Activated T-cell treated with anti-CD3 and anti-CD28 coated beads, Interleukin-2, amount 50 U/mL, for 4 hours (primary cell): ENCODE measurements around the gene TUBB2B. TPM values are rescaled to one million over a fixed set of nuclear protein-coding genes. Genes with fewer than 3 reads are reported as not detected.

Experiments
- ATAC-seq, 2 donors: fragments of 200-7000 bp; cut with Tn5 transposase; one replicate each; pipeline ENCODE4 v1.10.0; 2021
- DNase-seq: peaks from one replicate; pipeline ENCODE4 v3.0.0-alpha.2; 2020
- H3K27me3 Mint-ChIP-seq: one replicate; pipeline ENCODE4 v1.8.0; 2021; ENCODE audit warnings: low read depth, mixed read lengths
- H3K36me3 Mint-ChIP-seq: one replicate; pipeline ENCODE4 v1.8.0; 2022; ENCODE audit warnings: mixed read lengths; ENCODE audit not compliant: insufficient read depth
- H3K4me1 Mint-ChIP-seq: one replicate; pipeline ENCODE4 v1.8.0; 2021; ENCODE audit warnings: low read depth, mixed read lengths
- H3K4me3 Mint-ChIP-seq: one replicate; pipeline ENCODE4 v1.8.0; 2021; ENCODE audit warnings: mild to moderate bottlenecking, moderate library complexity, mixed read lengths
- H3K9me3 Mint-ChIP-seq: one replicate; pipeline ENCODE4 v1.8.0; 2021; ENCODE audit warnings: mixed read lengths
- total RNA-seq, 3 donors: library from RNA; stranded (reverse); gene quantifications; one replicate each; pipeline ENCODE4 v1.2.1, GENCODE V29; 2021

Gene TUBB2B
- under 1 TPM; 0.42 to 0.73 (median 0.61) TPM for total RNA-seq

DNA sequence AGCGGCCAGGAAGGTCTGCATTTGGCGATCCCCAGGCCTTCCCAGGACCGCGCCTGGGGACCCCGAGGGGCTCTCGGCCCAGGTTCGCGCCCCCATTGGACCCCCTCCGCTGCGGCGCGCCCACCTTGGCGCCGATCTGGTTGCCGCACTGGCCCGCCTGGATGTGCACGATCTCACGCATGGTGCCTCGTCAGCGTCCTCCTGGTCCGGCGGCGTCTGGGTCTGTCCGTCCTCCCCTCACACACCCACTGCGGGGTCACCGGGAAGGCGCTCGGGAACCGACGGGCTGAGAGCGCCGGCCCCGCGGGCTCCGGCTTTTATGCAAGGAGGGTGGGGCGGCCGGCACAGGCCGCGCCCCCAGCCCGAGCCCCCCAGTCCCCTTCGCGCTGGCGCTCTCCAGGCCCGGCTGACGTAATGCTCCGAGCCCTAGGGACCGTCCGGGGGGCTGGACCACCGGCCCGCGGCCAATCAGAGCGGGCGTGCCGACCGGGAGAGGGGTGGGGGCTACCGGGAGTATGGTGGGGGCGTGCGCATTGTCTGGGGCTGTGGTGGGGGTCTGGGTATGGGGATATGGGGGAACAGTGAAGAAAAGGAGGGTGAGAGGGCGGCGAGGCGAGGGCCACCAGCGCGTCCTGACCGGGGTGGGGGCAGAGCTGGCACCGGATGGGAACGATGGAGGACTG lies at the start of gene TUBB2B:
TUBB2B (minus strand) TSS at position 291 of the 683 bp plus-strand sequence; CDS start at position 181, 110 bp downstream.
- Mint-ChIP-seq H3K4me1 (peaks cover 38% of the 10 kb centered on the region), H3K27me3 (peaks cover 68% of the 10 kb centered on the region), H3K9me3 (no peaks in the 10 kb centered on the region), H3K36me3 (no peaks in the 10 kb centered on the region), H3K4me3 (peak within 1 kb of the TSS; percentile 68)
- DNase-seq (no peak), ATAC-seq (peak; percentile 10 to 15)

DNA sequence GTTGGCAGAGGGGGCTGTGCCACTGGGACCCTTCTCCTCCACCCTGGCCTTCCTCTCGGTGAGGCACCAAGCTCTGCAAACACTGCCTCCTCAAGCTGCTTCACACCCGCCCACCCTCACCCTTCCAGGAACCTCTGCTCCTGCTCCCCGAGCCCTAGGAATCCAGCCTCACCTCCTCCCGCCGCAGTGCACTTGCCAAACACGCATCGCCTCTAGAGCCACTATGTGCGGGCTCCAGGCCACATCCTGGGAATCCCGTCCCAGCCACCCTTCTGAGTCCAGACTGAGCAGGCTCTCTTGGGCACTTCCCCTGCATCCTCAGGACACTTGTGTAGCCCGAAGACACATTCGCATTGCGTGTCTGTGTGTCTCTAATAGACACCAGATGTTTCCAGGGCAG lies 49.8 kb upstream of the TUBB2B start:
- H3K4me1 Mint-ChIP-seq: peaks cover 9% of the 10 kb centered on the region
- H3K4me3 Mint-ChIP-seq: no peak overlapping the region
- H3K36me3 Mint-ChIP-seq: peaks cover 3% of the 10 kb centered on the region
- H3K27me3 Mint-ChIP-seq: no peaks in the 10 kb centered on the region
- DNase-seq (no peak), ATAC-seq (no peak)
- H3K9me3 Mint-ChIP-seq: no peaks in the 10 kb centered on the region

GRCh38 chr6:3276174-3277167 lies 49.0 kb upstream of the TUBB2B start:
- Mint-ChIP-seq H3K27me3 (no peaks in the 10 kb centered on the region), H3K36me3 (peaks cover 10% of the 10 kb centered on the region)
- no peak for DNase-seq

GRCh38 chr6:3273707-3274521 lies 46.5 kb upstream of the TUBB2B start:
- H3K4me3 Mint-ChIP-seq: no peak overlapping the region
- no peak for ATAC-seq
- H3K9me3 Mint-ChIP-seq: no peaks in the 10 kb centered on the region
- H3K4me1 Mint-ChIP-seq: peaks cover 8% of the 10 kb centered on the region
- no peak for DNase-seq
- H3K36me3 Mint-ChIP-seq: peaks cover 26% of the 10 kb centered on the region
- no peaks in the 10 kb centered on the region for H3K27me3 Mint-ChIP-seq

More at GRCh38 chr6:3276174-3277167, 49.0 kb upstream of the TUBB2B start:
- no peaks in the 10 kb centered on the region for H3K9me3 Mint-ChIP-seq
- no peak for ATAC-seq
- peaks cover 9% of the 10 kb centered on the region for H3K4me1 Mint-ChIP-seq
- no peak overlapping the region for H3K4me3 Mint-ChIP-seq

- Mint-ChIP-seq H3K27me3 (no peaks in the 10 kb centered on the region), H3K9me3 (no peaks in the 10 kb centered on the region), H3K36me3 (peaks cover 34% of the 10 kb centered on the region), H3K4me1 (peaks cover 8% of the 10 kb centered on the region), H3K4me3 (no peak overlapping the region)
- no peak for DNase-seq
- no peak for ATAC-seq
Observed at GRCh38 chr6:3272911-3273547, 45.6 kb upstream of the TUBB2B start.

DNA sequence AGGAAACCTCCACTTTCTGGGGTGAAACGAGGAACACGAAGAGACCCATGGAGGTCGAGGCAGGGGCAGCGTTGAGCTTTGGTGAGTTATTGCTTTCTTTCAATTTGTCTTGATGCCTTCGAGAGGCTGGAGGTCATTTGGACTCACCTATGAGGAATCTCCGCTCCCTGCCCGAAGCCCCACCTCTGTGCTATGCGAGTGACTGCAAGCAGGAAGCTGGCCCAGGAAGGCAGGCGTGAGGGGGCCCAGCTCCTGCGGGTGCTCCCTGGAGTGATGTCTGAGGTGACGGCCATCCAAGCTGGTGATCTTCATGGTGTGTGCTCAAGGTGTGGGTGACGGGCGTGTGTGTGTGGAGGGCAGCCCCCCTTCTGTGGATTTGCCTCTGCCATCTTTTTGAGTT lies 44.3 kb upstream of the TUBB2B start:
- Mint-ChIP-seq H3K9me3 (no peaks in the 10 kb centered on the region), H3K4me3 (no peak overlapping the region), H3K27me3 (no peaks in the 10 kb centered on the region), H3K4me1 (peaks cover 13% of the 10 kb centered on the region), H3K36me3 (peaks cover 38% of the 10 kb centered on the region)
- no peak for ATAC-seq
- DNase-seq: no peak

GRCh38 chr6:3270258-3270657 lies 42.8 kb upstream of the TUBB2B start:
- Mint-ChIP-seq H3K4me1 (peaks cover 16% of the 10 kb centered on the region), H3K27me3 (no peaks in the 10 kb centered on the region), H3K36me3 (peaks cover 42% of the 10 kb centered on the region), H3K9me3 (no peaks in the 10 kb centered on the region), H3K4me3 (no peak overlapping the region)
- no peak for ATAC-seq
- no peak for DNase-seq

DNA sequence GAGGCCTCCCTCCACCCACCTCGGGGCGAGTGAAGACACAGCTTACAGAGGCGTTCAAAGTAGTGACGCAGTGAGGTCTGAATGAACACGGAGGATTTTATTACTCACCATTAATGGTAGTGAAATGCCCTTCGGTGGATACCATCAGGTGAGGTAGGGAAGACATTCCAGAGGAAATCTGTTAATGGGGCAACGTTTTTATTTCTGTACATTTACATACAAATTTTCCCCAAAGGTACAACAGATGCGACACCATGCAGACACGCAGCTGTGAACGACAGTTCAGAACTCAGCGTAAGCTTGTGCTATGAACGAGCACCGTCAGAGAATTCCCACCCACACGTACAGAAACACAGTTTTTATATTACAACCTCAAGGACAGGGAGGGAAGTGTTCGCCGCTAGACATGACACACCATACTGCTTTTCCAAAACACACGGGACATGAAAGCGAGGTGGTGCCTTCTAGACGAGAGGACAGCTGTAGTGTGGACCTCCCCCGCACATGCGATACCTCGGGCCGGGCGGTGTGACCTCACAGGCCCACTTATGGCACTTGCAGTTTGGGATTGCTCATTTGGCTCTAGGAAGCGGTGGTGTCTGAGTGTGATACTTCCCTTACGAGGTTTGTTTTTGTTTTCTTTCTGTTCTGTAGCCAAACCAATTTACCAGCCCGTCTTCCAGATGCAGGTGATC lies 42.0 kb upstream of the TUBB2B start:
- Mint-ChIP-seq H3K4me1 (peaks cover 22% of the 10 kb centered on the region), H3K36me3 (peaks cover 48% of the 10 kb centered on the region), H3K4me3 (no peak overlapping the region), H3K9me3 (no peaks in the 10 kb centered on the region), H3K27me3 (no peaks in the 10 kb centered on the region)
- ATAC-seq: peak in 1 of 2 donors; percentile 34
- DNase-seq: no peak

GRCh38 chr6:3268680-3269079 lies 41.2 kb upstream of the TUBB2B start:
- no peak for ATAC-seq
- no peak for DNase-seq
- no peaks in the 10 kb centered on the region for H3K9me3 Mint-ChIP-seq
- H3K4me1 Mint-ChIP-seq: peaks cover 26% of the 10 kb centered on the region
- H3K27me3 Mint-ChIP-seq: no peaks in the 10 kb centered on the region
- no peak overlapping the region for H3K4me3 Mint-ChIP-seq
- peaks cover 48% of the 10 kb centered on the region for H3K36me3 Mint-ChIP-seq

GRCh38 chr6:3267162-3267561 lies 39.7 kb upstream of the TUBB2B start:
- Mint-ChIP-seq H3K9me3 (no peaks in the 10 kb centered on the region), H3K4me1 (peaks cover 38% of the 10 kb centered on the region), H3K4me3 (no peak overlapping the region), H3K27me3 (no peaks in the 10 kb centered on the region), H3K36me3 (peaks cover 52% of the 10 kb centered on the region)
- no peak for DNase-seq
- ATAC-seq: no peak

GRCh38 chr6:3266170-3266569 lies 38.7 kb upstream of the TUBB2B start:
- no peak for DNase-seq
- peaks cover 48% of the 10 kb centered on the region for H3K4me1 Mint-ChIP-seq
- H3K4me3 Mint-ChIP-seq: no peak overlapping the region
- no peaks in the 10 kb centered on the region for H3K9me3 Mint-ChIP-seq
- no peak for ATAC-seq
- peaks cover 44% of the 10 kb centered on the region for H3K36me3 Mint-ChIP-seq
- no peaks in the 10 kb centered on the region for H3K27me3 Mint-ChIP-seq

DNA sequence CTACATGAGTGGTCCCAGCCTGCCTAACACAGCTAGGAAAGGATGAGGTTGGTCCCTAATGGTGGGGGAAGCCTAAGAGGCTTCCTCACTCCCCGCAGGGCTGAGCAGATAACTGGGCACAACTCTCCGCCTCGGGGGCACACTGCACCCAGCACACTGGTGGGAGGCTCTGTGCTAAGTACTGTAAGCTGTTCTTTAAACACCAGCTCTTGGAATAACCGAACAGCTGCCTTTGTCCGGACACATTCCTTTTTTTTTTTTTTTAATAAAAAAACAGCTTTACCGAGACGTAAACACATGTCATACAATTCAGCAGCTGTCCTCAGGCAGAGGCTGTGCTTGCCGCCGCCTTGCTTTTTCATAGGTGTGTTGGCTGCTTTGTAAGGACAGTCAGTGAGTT lies 38.2 kb upstream of the TUBB2B start:
- no peaks in the 10 kb centered on the region for H3K27me3 Mint-ChIP-seq
- no peak overlapping the region for H3K4me3 Mint-ChIP-seq
- H3K4me1 Mint-ChIP-seq: peaks cover 53% of the 10 kb centered on the region
- H3K36me3 Mint-ChIP-seq: peaks cover 44% of the 10 kb centered on the region
- DNase-seq (no peak), ATAC-seq (no peak)
- H3K9me3 Mint-ChIP-seq: no peaks in the 10 kb centered on the region

DNA sequence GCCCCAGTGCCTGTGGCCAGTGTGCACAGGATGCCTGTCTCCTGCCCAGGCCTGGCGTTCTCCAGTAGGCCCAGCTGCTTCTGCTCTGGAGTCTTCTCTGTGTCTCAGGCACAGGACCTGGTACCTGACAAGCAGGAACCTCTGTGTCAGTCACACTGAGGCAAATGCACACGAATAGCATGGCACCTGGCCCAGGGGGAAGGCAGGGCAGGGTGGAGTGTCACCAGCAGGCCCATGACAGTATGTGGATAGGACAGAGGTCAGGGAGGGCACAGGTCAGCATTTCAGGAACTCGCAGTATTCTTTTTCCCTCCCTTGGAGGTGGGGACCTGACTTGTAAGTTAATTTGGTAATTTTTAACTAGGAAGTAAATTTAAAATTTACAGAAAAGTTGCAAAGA lies 36.9 kb upstream of the TUBB2B start:
- Mint-ChIP-seq H3K36me3 (peaks cover 35% of the 10 kb centered on the region), H3K27me3 (no peaks in the 10 kb centered on the region), H3K4me3 (no peak overlapping the region), H3K4me1 (peaks cover 57% of the 10 kb centered on the region), H3K9me3 (no peaks in the 10 kb centered on the region)
- DNase-seq (no peak), ATAC-seq (no peak)
